OCI-LY1 (cell line): ENCODE data around the gene LINGO4.

ENCODE experiments used
- H2AFZ ChIP-seq: fragments of 200-600 bp; sonication (generic), shearing (Covaris generic); 2 replicates; pipeline ENCODE4 v1.6.0; 2014; ENCODE audit warnings: antibody characterized with exemption, mild to moderate bottlenecking, low read length
- H3F3A ChIP-seq: fragments of 200-600 bp; sonication (generic), shearing (Covaris generic); 2 replicates; pipeline ENCODE4 v1.6.0; 2014; ENCODE audit warnings: mild to moderate bottlenecking, antibody characterized with exemption, low read length, moderate library complexity; ENCODE audit not compliant: insufficient read depth
- H3K27ac ChIP-seq: fragments of 200-600 bp; sonication (generic); 2 replicates; pipeline ENCODE4 v1.5.1; 2014; ENCODE audit warnings: low read length, mixed run types, mild to moderate bottlenecking, low read depth; ENCODE audit not compliant: poor library complexity, severe bottlenecking
- H3K27me3 ChIP-seq: fragments of 200-600 bp; sonication (generic); 2 replicates; pipeline ENCODE4 v1.6.0; 2014; ENCODE audit warnings: antibody characterized with exemption, mild to moderate bottlenecking, low read length, moderate library complexity; ENCODE audit not compliant: insufficient read depth
- H3K36me3 ChIP-seq: fragments of 200-600 bp; sonication (generic); 2 replicates; pipeline ENCODE4 v1.6.1; 2014; ENCODE audit warnings: mild to moderate bottlenecking, antibody characterized with exemption, low read length, moderate library complexity, mixed read lengths; ENCODE audit not compliant: insufficient read depth
- H3K4me1 ChIP-seq: fragments of 200-600 bp; sonication (generic); 2 replicates; pipeline ENCODE4 v1.5.1; 2014; ENCODE audit warnings: mild to moderate bottlenecking, low read length, moderate library complexity; ENCODE audit not compliant: insufficient read depth, severe bottlenecking
- H3K4me2 ChIP-seq: fragments of 200-600 bp; sonication (generic), shearing (Covaris generic); 2 replicates; pipeline ENCODE4 v1.6.1; 2014; ENCODE audit warnings: low read length
- H3K4me3 ChIP-seq: fragments of 200-600 bp; sonication (generic); 2 replicates; pipeline ENCODE4 v1.5.1; 2014; ENCODE audit warnings: low read length, low read depth, mild to moderate bottlenecking, mixed read lengths; ENCODE audit not compliant: poor library complexity, severe bottlenecking
- H3K79me2 ChIP-seq: fragments of 200-600 bp; shearing (Covaris generic); 2 replicates; pipeline ENCODE4 v1.6.1; 2016; ENCODE audit warnings: mixed run types, low read length, mixed read lengths; ENCODE audit not compliant: insufficient read depth
- H3K9ac ChIP-seq: fragments of 200-600 bp; sonication (generic), shearing (Covaris generic); 2 replicates; pipeline ENCODE4 v1.6.1; 2014; ENCODE audit warnings: mild to moderate bottlenecking, low read length, mixed read lengths
- H3K9me2 ChIP-seq: fragments of 200-600 bp; sonication (generic), shearing (Covaris generic); 2 replicates; pipeline ENCODE4 v1.6.1; 2014; ENCODE audit warnings: low read depth, mild to moderate bottlenecking, low read length, mixed read lengths
- H3K9me3 ChIP-seq: fragments of 200-600 bp; shearing (Covaris generic); 2 replicates; pipeline ENCODE4 v1.6.1; 2014; ENCODE audit warnings: low read length, mixed read lengths
- H4K20me1 ChIP-seq: fragments of 200-600 bp; sonication (generic), shearing (Covaris generic); 2 replicates; pipeline ENCODE4 v1.6.0; 2016; ENCODE audit warnings: mild to moderate bottlenecking, low read length; ENCODE audit not compliant: insufficient read depth
- CTCF ChIP-seq: fragments of 200-600 bp; sonication (generic), shearing (Covaris generic); IDR thresholded peaks from 2 replicates; pipeline ENCODE4 v1.5.1; 2017; ENCODE audit warnings: mild to moderate bottlenecking, antibody characterized with exemption, low read length, moderate library complexity, mixed read lengths
- EZH2 ChIP-seq: fragments of 200-600 bp; sonication (generic), shearing (Covaris generic); IDR thresholded peaks from 2 replicates; pipeline ENCODE4 v1.8.0; 2017; ENCODE audit warnings: borderline replicate concordance, mixed run types, mild to moderate bottlenecking, antibody characterized with exemption, low read length, moderate library complexity, mixed read lengths

The LINGO4 gene

GRCh38 chr1:151846062-151846568 lies 40.9 kb upstream of the LINGO4 start:
- H3K9ac ChIP-seq = no peak overlapping the region
- H3K79me2 ChIP-seq = no peaks in the 10 kb centered on the region
- no peaks in the 10 kb centered on the region for H3F3A ChIP-seq
- H3K9me3 ChIP-seq = no peaks in the 10 kb centered on the region
- H3K27ac ChIP-seq = no peak overlapping the region
- no peaks in the 10 kb centered on the region for H3K9me2 ChIP-seq
- H3K4me3 ChIP-seq = no peak overlapping the region
- H3K4me1 ChIP-seq = peaks cover 18% of the 10 kb centered on the region
- TF ChIP-seq EZH2 = no peak
- TF ChIP-seq CTCF = no peak
- no peak overlapping the region for H3K4me2 ChIP-seq
- no peaks in the 10 kb centered on the region for H3K36me3 ChIP-seq
- H3K27me3 ChIP-seq = no peaks in the 10 kb centered on the region
- no peak overlapping the region for H2AFZ ChIP-seq
- no peaks in the 10 kb centered on the region for H4K20me1 ChIP-seq

DNA sequence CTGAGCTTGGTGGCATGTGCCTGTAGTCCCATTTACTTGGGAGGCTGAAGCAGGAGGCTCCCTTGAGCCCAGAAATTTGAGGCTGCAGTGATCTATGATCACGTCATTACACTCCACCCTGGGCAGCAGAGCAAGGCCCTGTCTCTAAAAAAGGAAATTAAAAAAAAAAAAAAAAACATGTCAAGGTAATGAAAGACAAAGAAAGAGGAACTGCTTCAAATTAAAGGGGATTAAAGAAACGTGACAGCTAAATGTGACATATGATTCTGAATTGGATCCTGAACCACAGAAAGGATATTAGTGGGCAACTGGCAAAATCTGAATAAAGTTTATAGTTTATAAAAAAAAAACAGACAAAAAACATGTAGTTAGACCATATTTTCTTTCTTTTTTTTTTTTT lies 38.2 kb upstream of the LINGO4 start:
- no peak overlapping the region for H3K9ac ChIP-seq
- H3K4me3 ChIP-seq = no peak overlapping the region
- H3K27ac ChIP-seq = no peak overlapping the region
- H3K4me2 ChIP-seq = no peak overlapping the region
- no peak for TF ChIP-seq CTCF
- TF ChIP-seq EZH2 = no peak
- 0 out of 2 replicates have a peak, but pooled peaks cover 8% of the 10 kb centered on the region for H3K27me3 ChIP-seq
- H4K20me1 ChIP-seq = no peaks in the 10 kb centered on the region
- H2AFZ ChIP-seq = no peak overlapping the region
- no peaks in the 10 kb centered on the region for H3K79me2 ChIP-seq
- H3K36me3 ChIP-seq = no peaks in the 10 kb centered on the region
- H3F3A ChIP-seq = no peaks in the 10 kb centered on the region
- peaks cover 34% of the 10 kb centered on the region for H3K4me1 ChIP-seq
- no peaks in the 10 kb centered on the region for H3K9me2 ChIP-seq
- no peaks in the 10 kb centered on the region for H3K9me3 ChIP-seq

DNA sequence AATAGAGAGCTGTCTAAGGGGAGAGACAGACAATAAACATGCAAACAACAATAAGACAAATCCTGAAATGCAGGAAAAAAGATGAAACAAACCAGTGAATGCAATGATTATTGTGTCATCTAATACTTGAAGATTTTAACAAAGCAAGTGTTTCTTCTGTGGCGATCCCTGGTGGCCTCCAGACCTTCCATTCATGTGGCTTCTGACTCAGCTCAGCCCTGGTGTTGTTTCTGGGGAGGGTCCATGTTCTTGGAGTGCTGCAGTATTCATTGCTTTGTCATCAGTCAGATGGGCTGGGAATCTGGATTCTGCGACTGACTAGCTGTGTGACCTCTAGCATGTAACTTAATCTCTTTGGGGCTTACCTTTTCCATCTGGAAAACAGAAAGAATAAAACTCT lies 35.9 kb upstream of the LINGO4 start:
- Histone ChIP-seq H3K27ac (no peak overlapping the region), H3K4me2 (no peak overlapping the region), H3K27me3 (0 out of 2 replicates have a peak, but pooled peaks cover 11% of the 10 kb centered on the region), H3K36me3 (no peaks in the 10 kb centered on the region), H2AFZ (no peak overlapping the region), H3K9me3 (no peaks in the 10 kb centered on the region), H3K4me3 (no peak overlapping the region), H3K79me2 (no peaks in the 10 kb centered on the region), H3K4me1 (peaks cover 34% of the 10 kb centered on the region), H3K9me2 (no peaks in the 10 kb centered on the region), H4K20me1 (no peaks in the 10 kb centered on the region), H3K9ac (no peak overlapping the region), H3F3A (no peaks in the 10 kb centered on the region)
- no peak for TF ChIP-seq CTCF
- no peak for TF ChIP-seq EZH2
